Measurements from ENCODE around the gene IQSEC3.
A peak's percentile ranks its signal among the peaks of the same experiment; 100 is the strongest.

IQSEC3 gene

DNA sequence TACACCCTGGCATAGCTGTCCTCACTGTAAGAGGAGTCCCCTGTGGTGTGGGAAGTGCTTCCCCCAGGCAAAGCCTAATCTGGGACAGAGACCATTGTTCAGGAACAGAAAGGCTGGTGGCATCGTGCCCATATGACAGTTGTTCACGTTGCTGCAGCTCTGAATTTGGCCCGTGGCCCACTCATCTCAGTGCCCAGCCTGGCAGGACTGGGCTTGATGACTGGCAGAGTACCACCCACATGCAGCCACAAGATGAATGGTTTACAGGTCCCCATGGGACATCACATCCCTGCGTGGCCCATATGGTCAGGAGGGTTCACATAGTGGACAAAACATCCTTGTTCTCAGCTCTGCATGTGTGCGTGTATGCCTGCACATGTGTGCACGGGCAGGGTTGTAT lies 17.5 kb downstream of the IQSEC3 start:
- no peak for DNase-seq

DNA sequence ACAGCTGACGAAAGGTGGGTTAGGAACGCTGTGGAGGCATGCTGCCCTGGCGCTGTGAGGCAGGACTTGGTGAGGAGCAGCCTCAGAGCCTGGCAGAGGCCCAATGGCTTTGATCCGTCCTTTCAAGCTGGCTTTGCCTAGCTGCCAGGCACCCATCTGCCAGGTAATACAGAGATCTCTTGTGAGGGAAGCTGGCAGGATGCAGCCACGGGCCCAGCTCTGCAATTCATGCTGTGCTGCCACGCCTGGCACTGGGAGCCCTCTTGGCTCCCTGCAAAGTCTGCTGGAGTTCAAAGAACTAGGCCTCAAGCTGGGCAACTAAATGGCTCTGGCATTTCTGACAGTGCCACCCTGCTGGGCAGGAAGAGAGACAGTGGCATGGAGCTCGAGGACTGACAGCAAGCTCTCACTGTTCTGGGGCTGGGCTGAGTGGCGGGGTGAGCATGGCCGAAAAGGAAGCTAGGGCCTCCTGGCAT lies 18.7 kb downstream of the IQSEC3 start:
- DNase-seq = no peak

DNA sequence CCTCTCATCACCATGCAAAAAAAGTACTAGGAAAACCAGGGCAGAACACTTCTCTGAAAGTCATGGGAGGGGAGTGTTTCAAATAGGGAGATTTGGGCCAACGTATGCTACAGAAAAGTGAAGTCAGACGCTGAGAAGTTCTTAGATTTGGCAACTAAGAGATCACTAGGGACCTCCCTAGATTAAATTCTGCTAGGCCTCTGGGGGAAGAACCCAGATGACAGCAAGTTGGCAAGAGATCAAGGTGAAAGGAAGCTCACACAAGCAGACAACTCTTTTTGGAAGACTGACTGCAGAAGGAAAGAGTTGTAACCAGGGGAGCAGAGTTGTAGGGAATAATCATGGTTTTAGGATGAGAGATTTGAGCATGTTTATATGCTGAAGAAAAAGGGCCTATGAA lies 20.7 kb downstream of the IQSEC3 start:
- DNase-seq = no peak

DNA sequence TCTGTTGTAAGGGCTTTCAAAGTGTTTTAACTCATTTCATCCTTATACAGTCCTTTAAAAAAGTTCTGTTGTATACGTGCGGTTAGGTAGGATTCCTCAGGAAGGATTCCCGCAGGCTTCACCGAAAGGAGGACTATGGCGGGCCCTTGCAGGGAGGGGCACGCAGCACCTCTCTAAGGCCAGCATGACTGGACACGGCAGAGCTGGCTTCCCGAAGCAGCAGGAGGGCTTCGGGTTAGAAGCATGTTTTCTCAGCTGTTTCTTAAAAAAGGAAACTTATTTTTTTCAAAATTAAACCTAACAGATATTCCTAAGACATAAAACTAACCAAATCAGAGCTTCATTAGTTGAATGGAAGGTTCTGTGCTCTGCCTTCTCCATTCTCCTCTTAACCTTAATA lies 21.3 kb downstream of the IQSEC3 start:
- no peak for DNase-seq

DNA sequence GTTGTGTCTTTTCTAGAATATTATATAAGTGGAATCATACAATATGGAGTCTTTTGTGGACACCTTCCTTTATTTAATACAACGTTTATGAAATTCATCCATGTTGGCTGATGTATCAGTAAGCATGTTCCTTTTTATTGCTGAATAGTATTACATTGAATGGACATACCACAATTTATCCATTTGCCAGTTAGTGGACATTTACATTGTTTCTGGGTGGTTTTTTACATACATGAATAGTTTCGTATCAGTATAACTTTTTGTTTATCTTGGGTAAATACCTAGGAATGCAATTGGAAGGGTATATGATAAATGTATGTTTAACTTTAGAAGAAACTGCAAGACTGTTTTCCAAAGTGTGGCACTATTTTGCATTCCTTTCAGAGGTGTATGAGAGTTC lies 23.1 kb downstream of the IQSEC3 start:
- no peak for DNase-seq

DNA sequence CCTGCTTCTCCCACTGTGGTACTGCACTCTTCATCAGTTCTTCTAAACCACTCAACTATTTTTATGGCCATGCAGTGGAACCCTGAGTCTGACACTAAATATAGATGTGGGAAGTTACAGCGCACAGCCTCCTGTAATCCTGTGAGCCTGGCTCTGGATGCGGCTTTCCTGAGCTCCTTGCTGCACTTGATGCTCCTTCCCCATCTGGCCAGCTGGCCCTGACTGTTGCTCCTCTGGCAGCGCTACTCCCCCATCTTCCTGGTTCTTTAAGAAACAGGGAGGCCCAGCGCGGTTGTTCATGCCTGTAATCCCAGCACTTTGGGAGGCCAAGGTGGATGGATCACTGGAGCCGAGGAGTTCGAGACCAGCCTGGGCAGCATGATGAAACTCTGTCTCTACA lies 24.6 kb downstream of the IQSEC3 start:
- no peak for DNase-seq

DNA sequence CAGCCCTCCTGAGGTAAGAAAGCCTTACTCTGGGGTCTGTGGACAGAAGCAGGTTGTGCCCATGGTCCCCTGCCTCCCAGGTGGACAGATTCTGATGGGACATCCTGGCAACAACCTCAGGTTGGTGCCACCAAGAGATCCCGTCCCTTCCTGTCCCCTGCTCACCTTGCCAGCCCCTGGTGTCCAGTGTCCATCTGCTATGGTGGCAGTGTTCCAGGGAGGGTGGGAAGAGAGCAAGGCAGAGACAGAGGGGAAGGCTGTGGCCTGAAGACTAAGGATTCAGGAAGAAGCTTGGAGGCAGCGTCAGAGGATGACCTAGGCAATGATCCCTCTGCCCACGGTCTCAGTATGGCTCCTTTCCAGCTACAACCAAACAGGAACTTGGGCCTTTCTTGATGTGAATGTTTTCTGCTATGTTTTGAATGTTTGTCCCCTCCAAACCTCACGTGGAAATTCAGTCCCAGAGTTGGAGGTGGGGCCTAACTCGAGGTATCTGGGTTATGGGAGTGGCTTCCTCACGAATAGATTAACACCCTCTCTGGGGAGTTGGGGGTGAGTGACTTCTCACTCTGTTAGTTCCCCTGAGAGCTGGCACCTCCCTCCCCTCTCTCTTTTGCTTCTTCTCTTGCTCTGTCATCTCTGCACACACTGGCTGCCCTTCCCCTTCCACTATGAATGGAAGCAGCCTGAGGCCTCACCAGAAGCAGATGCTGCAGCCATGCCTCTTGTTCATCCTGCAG lies 26.9 kb downstream of the IQSEC3 start:
- no peak for DNase-seq

DNA sequence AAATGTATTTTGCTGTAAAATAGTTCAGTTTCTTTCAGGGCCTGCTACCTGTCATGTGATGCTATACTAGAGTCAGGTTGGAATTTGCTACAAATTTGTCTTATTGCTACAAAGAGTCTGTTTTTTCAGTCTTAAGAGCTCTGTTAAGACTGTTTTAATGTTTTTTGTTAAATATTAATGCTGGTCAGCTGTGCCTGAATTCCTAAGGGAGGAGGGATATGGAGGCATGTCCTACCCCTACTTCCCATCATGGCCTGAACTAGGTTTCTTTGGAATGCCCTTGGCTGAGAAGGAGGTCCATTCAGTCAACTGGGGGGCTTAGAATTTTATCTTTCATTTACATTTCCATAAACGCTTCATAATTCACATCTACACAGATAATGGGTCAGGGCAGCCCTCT lies 30.0 kb downstream of the IQSEC3 start:
- DNase-seq = no peak

DNA sequence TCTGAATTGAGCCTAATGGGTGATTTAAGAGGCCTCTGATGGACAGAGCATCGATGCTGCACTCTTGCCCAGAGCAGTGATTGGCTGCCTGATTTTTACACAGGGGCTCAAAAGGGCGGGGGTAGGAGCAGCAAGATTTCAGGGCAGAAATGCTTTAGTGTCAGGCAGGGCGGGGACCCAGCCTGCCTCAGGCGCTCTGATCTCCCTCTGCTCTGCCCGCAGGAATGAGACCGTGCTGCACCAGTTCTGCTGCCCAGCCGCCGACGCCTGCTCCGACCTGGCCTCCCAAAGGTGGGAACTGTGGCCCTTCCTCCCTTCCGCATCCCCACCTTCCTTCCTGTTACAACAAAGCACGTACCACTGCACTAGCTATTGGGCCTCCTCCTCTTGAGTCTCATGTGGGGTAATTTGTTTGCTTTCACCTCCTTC lies 32.4 kb downstream of the IQSEC3 start:
- no peak for DNase-seq

DNA sequence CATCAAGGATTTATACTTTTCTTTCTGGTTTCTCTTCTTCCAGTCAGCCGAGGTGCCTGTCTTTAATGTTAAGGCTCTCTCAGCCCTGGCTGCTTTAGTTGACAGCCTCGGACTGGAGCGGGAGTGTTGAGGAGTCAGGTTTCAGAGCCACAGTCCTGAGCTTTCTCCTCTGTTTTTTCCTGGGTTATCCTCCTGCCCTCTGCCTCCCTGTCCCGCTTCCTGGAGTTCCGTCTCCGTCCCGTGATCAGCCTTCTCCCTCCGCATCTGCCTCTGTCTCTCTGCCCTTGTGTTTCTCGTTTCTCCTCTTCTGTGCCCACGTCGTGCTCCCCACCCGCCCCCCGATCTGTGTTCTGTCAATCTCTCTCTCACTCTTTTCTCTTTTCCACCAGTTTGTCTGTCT lies 33.0 kb downstream of the IQSEC3 start:
- DNase-seq = peak; percentile 11

DNA sequence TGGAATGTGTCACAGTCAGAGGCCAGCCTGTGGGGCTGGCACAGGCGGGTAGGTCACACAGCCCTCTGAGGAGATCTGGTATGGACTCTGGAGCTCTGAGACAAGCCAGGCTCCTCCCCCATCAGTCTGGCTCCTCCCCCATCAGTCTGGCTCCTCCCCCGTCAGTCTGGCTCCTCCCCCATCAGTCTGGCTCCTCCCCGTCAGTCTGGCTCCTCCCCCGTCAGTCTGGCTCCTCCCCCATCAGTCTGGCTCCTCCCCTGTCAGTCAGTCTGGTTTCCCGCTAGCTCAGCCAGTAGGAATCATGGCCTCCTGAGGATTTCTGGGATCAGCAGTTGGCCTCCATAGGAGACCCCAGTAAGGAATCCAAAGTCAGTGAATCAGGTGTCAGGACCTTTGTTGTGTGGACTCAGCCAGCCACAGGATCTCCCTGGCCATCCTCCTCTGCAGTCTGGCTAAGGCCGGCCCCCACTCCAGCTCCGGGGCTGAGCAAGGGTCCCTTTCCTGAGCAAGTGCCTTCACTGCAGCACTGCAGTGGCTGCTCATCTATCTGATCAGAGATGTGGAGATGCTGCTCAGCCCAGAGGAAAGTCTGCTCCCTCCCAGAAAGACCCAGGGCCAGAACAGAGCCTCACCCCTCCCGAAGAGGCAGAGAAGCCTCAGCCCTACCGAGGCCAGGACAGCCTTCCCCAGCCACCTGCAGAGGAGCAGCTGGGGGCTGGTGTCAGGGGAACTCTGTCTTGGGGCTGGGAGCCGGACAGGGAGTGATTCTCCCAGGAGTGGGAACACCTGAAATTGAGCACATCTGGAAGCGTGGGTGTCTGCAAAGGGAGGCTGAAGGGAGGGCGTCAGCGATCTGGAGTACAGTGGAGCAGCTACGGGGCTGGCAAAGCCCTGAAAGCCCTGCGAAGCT lies 35.7 kb downstream of the IQSEC3 start:
- no peak for DNase-seq

DNA sequence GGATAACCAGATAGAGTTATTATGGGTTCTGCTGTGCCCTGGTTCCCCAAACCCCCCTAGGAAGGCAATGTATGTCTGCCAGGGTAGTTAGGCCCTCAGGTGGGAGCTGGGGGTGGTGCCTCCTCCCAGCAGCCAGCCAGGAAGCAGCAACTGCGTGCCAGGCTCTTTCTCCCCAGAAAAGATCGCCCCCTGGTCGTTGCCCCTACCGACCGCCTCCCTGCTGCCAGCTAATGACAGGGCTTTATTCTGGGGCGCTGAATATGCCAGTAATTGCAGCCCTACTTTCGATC lies 36.3 kb downstream of the IQSEC3 start:
- no peak for DNase-seq

DNA sequence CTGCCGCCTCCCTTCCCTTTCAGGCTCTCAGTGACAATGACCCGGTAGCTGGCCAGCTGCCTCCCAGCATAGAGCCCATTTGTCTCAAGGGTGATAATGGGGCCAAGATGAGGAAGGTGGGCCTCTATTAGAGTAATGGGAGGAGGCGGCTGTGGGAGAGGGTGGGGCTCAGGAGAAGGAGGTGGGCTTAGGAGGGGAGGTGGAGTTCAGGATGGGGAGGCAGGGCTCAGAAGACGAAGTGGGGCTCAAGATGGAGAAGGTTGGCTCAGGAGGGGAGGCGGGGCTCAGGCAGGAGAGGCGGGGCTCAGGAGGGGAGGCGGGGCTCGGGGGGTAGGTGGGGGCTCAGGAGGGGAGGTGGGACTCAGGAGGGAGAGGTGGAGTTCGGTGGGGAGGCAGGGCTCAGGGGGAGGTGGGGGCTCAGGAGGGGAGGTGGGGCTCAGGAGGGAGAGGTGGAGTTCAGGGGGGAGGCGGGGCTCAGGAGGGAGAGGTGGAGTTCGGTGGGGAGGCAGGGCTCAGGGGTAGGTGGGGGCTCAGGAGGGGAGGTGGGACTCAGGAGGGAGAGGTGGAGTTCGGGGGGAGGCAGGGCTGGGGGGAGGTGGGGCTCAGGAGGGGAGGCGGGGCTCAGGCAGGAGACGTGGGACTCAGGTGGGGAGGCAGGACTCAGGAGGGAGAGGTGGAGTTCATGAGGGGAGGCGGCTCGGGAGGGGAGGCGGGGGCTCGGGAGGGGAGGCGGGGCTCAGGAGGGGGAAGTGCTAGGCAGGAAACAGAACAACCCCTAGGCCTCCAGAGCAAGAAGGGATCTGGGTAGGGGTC lies 36.8 kb downstream of the IQSEC3 start:
- DNase-seq = no peak

DNA sequence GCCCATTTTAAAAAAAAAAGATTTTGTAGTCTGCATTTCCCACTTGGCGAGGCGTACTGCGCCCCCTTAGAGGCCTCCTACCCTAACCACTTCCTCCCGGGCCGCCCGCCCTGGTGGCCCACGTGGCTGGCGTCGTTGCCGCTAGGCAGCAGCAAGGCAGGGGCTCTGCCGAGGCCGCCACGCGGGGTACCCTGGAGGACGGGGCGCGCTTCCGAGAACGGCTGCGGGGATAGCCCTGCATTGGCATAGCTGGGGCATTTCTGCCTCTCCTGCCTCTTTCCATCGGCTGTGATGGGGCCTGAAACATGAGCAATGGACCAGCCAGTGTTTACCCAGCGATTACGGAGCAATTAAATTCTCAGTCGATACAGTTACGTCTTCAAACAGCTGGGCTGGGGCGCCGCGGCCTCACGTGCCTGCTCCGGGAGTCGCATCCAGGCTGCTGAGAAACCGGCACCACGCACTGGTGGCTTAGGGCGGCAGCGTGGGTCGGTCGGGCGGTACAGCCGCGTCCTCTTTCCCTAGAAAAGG lies 38.0 kb downstream of the IQSEC3 start:
- no peak for DNase-seq

DNA sequence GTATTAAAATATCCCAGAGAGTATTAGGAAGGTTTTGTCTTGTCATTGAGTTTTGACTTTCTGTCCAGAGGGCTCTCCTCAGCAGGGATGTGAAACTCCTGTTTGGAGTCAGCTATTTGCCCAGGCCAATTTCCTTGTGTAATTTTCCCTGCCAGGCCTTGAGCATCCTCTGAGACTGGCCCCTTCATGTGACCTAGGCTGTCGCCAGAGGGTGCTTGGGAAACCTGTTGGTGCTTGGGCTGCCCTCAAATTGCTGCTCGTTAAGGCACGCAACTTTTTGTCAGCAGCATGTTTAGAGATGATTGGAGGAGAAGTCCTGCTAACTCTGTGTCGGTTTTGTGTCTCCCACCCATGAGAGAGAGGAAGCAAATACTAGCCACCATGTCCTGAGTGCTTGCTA lies 39.1 kb downstream of the IQSEC3 start:
- DNase-seq = no peak

DNA sequence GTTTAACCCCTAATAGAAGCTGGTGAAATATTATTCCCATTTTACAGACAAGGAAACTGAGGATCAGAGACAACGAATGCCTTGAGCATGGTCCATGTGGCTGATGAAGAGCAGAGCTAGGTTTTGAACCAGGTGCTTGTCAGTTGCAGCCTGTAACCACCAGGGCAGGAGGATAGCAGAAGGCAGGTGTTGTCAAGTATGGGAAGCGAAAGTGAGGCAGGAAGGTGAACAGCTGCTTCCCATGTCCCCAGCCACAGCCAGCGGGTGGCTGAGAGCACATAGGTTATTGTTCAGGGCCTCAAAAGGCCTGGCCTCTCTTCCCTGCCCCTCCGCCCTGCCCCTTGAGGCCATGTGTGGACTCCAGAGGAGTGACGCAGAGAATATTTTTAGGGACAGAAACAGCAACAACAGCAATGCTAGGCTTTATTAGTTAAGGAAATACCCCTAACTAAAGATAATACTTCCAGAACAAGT lies 39.6 kb downstream of the IQSEC3 start:
- no peak for DNase-seq

DNA sequence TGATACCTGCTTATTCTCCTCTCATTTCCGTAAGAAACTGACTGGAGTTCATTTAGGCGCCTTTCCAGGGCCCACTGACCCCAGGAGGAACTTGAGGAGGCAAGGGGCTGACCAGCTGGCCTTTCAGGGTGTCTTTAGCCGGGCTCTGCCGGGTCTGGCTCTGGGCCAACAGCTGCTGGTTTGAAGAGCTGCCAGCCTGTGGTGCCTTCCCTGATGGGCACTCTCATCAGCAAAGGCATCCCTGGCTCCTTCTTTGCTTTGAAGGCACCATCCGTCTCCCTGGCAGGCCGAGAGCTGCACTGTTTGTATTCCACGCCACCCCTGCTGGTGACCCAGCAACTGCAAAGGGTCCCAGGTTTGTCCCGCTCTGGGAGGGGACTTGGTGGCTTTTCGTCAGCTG lies 42.0 kb downstream of the IQSEC3 start:
- DNase-seq = no peak

DNA sequence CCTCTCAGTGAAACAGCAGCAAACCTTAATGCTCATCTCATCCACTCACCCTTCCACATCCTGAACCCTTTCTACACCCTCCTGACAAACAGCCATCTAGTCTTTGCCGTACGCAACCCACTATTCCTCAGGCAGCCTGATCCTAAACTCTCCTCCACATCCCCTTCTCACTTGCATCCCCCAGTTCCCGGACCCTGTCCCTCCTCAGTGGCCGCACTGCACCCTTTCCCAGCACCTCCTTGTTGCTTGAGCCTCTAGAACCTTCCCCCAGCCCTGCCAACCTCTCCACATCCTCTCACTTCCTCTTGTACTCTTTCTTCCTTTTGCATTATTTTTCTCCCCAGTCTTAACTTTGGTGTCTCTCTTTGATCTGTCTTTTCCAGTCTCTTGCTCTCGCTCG lies 42.9 kb downstream of the IQSEC3 start:
- DNase-seq = no peak

DNA sequence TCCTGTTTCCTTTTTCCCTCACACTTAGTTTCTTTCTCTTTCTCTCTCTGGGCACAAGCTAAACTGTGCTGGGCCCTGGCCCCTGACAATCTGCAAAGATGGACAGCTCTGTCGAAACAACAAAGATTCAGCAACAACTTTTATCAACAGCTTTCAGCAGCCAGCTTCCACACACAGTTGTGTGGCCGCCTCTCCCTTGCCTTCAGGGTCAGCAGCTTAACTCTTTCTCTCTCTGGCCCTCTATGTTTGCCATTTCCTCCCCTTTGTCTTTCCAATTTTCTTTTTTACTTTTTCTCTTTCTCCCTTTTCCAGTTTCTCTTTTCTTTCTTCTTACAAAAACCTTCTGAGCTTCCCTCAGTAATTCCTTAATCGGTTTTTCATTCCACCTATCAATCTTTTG lies 43.3 kb downstream of the IQSEC3 start:
- DNase-seq = no peak

DNA sequence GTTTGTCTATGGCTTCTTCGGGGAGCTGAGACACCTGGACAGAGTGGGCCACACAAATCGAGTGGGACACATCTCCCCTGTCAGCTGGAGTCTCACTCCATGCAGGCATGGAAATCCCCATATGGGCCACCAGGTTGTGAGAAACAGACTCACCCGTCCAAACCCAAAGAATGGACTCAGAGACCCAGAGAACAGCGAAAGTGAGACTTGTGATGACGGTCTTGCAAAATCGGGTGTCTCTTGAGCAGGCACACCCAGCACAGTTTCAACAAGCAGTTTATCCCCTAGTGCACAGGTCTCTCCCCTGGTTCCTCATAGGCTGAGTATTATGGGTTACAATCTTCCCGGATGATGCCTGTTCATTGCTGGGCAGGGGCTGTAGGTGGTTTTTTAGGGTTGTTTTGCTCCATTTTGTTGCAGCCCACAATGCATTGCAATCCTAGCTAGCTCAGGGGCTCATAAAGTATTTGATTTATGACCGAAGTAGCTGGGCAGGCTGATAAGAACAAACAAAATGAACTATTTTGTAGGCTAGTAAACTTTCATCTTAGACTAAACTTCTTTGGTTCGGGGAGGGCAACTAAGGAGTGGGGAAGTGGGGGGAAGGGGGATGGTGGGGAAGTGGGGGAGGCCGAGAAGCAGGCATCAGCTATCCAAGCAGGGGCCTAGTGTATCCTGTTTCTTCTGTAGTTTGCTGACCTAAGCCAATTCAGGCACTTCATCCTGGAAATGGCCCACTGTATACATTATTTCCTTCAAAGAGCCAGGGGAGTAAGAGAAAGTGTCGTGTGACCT lies 45.3 kb downstream of the IQSEC3 start:
- DNase-seq = no peak

DNA sequence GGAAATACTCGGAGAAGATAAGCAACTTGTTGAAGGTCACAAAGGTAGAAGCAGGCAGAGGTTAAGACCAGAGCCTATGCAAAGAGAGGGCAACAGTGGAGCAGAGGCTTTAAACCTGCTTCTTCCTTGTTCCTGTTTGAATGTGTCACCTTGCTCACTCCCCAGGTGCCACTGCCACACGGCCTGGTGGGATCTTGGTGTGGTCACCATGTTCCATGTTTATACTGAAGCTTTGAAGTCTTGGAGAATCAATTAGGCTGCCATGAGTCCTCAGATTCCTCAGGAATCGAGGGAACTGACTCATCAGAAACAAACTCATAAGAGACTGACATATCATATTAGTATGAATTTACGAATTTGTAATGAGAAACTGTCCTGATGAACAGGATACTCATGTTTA lies 46.8 kb downstream of the IQSEC3 start:
- no peak for DNase-seq

DNA sequence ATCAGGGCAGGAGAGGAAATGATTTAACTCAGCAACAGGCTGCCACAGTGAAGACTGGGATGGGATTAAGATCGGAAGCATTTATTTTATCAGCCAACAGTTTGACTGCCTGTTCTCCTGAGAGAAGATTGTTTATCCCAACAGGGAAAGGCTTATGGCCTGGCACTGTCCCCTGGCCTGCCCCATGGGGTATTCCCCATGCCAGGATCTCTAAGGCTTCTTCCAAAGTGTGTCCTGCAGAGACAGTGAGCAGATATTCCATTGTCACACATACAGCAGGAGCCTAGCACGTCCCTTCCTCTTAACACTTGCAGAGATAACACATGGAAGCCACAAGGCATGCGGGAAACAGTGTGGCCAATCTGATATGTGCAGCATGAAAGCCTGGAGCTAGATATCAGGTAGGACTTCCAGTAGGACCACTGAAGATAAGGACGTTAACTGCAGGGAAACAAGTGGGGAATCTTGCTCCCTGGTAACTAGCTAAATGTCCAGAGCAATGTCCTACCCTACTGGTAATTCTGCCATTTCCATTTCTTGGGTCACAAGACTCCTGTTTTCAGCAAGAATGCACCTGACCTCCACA lies 48.2 kb downstream of the IQSEC3 start:
- no peak for DNase-seq
